Retinal pigment epithelial cell (primary cell): ENCODE results near the gene MISP3.

Experiments
- DNase-seq: peaks from one replicate; pipeline ENCODE4 v3.0.0-alpha.2; 2010; ENCODE audit warnings: low read depth
- H3K4me3 ChIP-seq: 2 replicates; pipeline ENCODE4 v1.5.1; 2011; ENCODE audit warnings: mild to moderate bottlenecking, low read length, control low read depth, moderate library complexity
- CTCF ChIP-seq: conservative IDR thresholded peaks from 2 replicates; pipeline ENCODE4 v1.5.1; 2011; ENCODE audit warnings: low read depth, low read length, control low read depth, inconsistent platforms

Gene MISP3

GRCh38 chr19:14054099-14054498 is 18.5 kb upstream of the MISP3 start:
- no peak for TF ChIP-seq CTCF
- H3K4me3 ChIP-seq: no peak overlapping the region
- DNase-seq: no peak

- no peak for TF ChIP-seq CTCF
- no peak overlapping the region for H3K4me3 ChIP-seq
- DNase-seq: no peak
These were observed 17.9 kb upstream of the MISP3 start for GRCh38 chr19:14054721-14055120.

GRCh38 chr19:14055396-14055795 is 17.2 kb upstream of the MISP3 start:
- no peak for TF ChIP-seq CTCF
- no peak overlapping the region for H3K4me3 ChIP-seq
- no peak for DNase-seq

- no peak overlapping the region for H3K4me3 ChIP-seq
- no peak for DNase-seq
- TF ChIP-seq CTCF: no peak
These were observed 16.4 kb upstream of the MISP3 start for GRCh38 chr19:14056069-14056666.

- DNase-seq: no peak
- no peak overlapping the region for H3K4me3 ChIP-seq
- no peak for TF ChIP-seq CTCF
These were observed 15.7 kb upstream of the MISP3 start for GRCh38 chr19:14056741-14057356.

GRCh38 chr19:14058182-14059092 is 14.1 kb upstream of the MISP3 start:
- TF ChIP-seq CTCF: no peak
- no peak for DNase-seq
- no peak overlapping the region for H3K4me3 ChIP-seq
